Mucosa of stomach (tissue), 1 donor: ENCODE results near the gene MUSTN1.

Experiments
- H3K27me3 ChIP-seq: one replicate; pipeline ENCODE4 v1.7.0; 2013; ENCODE audit warnings: mild to moderate bottlenecking, low read length; ENCODE audit not compliant: control insufficient read depth, insufficient read depth
- H3K36me3 ChIP-seq: one replicate; pipeline ENCODE4 v1.7.0; 2013; ENCODE audit warnings: low read length; ENCODE audit not compliant: control insufficient read depth, insufficient read depth
- H3K4me1 ChIP-seq: one replicate; pipeline ENCODE4 v1.7.0; 2013; ENCODE audit warnings: mild to moderate bottlenecking, low read length; ENCODE audit not compliant: control insufficient read depth, insufficient read depth
- H3K4me3 ChIP-seq: one replicate; pipeline ENCODE4 v1.7.0; 2013; ENCODE audit warnings: low read length
- H3K9ac ChIP-seq: one replicate; pipeline ENCODE4 v1.7.0; 2013; ENCODE audit warnings: mild to moderate bottlenecking, low read length, moderate library complexity
- H3K9me3 ChIP-seq: one replicate; pipeline ENCODE4 v1.7.0; 2013; ENCODE audit warnings: mild to moderate bottlenecking, low read length, moderate library complexity; ENCODE audit not compliant: control insufficient read depth
- donor health status: Pancreatic carcinoma.

Gene MUSTN1

GRCh38 chr3:52810923-52811322 lies 23.9 kb downstream of the MUSTN1 start:
- Histone ChIP-seq H3K36me3 (no peaks in the 10 kb centered on the region), H3K9me3 (no peaks in the 10 kb centered on the region), H3K4me1 (no peaks in the 10 kb centered on the region), H3K9ac (no peak overlapping the region), H3K27me3 (no peaks in the 10 kb centered on the region), H3K4me3 (no peak overlapping the region)

GRCh38 chr3:52809662-52810377 lies 25.0 kb downstream of the MUSTN1 start:
- no peaks in the 10 kb centered on the region for H3K9me3 ChIP-seq
- H3K4me1 ChIP-seq: no peaks in the 10 kb centered on the region
- H3K36me3 ChIP-seq: no peaks in the 10 kb centered on the region
- H3K4me3 ChIP-seq: no peak overlapping the region
- H3K27me3 ChIP-seq: no peaks in the 10 kb centered on the region
- no peak overlapping the region for H3K9ac ChIP-seq

GRCh38 chr3:52809149-52809548 lies 25.7 kb downstream of the MUSTN1 start:
- no peaks in the 10 kb centered on the region for H3K4me1 ChIP-seq
- H3K9me3 ChIP-seq: no peaks in the 10 kb centered on the region
- H3K36me3 ChIP-seq: no peaks in the 10 kb centered on the region
- no peaks in the 10 kb centered on the region for H3K27me3 ChIP-seq
- no peak overlapping the region for H3K4me3 ChIP-seq
- H3K9ac ChIP-seq: no peak overlapping the region

DNA sequence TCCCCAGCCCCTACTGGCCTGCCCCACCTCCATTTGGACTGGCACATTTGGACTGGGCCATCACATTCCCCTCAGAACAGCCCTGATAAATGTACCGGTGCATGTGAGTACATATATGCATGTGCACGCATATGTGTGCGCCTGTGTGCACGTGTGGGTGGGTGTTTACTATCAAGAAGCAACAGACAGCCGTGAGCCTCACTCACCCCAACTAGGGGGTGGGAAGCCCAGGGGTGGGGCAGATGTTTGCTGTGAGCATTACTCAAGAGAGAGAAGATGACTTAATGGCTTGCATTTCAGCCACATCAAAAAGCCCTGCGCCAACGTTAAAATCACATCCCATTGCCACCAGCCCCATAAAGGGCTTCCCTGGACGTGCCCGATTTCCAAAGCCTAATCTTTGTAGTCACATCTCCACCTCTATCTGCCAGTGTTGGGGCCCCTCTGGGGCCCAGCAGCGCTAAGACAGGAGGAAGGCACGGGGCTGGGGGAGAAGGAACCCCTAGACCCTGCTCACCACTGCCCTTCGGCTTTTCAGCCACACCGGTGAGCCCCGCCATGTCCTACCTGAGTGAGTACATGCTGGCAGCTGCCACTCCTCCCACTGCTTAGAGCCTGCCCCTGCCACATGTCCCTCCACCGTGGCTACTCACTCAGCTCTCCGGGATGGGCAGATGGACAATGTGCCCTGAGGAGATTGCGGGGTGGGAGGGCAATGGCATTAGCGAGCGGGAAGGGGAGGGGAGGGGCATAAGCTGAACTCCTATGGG lies 29.4 kb downstream of the MUSTN1 start:
- H3K9ac ChIP-seq: no peak overlapping the region
- H3K4me1 ChIP-seq: no peaks in the 10 kb centered on the region
- no peak overlapping the region for H3K4me3 ChIP-seq
- no peaks in the 10 kb centered on the region for H3K9me3 ChIP-seq
- H3K27me3 ChIP-seq: no peaks in the 10 kb centered on the region
- H3K36me3 ChIP-seq: no peaks in the 10 kb centered on the region

GRCh38 chr3:52801839-52802238 lies 33.0 kb downstream of the MUSTN1 start:
- no peaks in the 10 kb centered on the region for H3K27me3 ChIP-seq
- no peaks in the 10 kb centered on the region for H3K36me3 ChIP-seq
- H3K4me1 ChIP-seq: no peaks in the 10 kb centered on the region

DNA sequence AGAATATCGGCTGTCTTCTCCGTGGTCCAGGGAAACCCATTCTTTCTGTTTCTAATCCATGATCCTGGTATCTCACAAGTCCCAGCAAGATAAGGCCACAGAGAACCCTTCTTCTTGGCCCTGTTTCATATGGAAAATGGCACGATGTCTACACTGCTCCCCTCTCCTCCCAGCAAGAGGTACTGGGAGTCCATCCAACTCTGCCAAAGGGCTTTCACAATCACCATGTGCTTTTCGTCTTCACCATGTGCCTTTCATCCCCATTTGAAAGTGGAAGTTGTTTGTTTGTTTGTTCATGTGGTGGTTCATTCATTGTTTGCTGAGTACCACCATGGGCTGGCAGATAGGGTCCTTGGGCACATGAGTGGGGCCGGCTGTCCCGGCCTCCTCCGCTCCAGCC lies 34.7 kb downstream of the MUSTN1 start:
- Histone ChIP-seq H3K36me3 (no peaks in the 10 kb centered on the region), H3K9ac (no peak overlapping the region), H3K9me3 (no peaks in the 10 kb centered on the region), H3K4me3 (no peak overlapping the region), H3K27me3 (no peaks in the 10 kb centered on the region), H3K4me1 (no peaks in the 10 kb centered on the region)

More at GRCh38 chr3:52801839-52802238, 33.0 kb downstream of the MUSTN1 start:
- no peak overlapping the region for H3K4me3 ChIP-seq
- H3K9me3 ChIP-seq: no peaks in the 10 kb centered on the region
- H3K9ac ChIP-seq: no peak overlapping the region

- Histone ChIP-seq H3K4me1 (no peaks in the 10 kb centered on the region), H3K9ac (no peak overlapping the region), H3K9me3 (no peaks in the 10 kb centered on the region), H3K36me3 (no peaks in the 10 kb centered on the region), H3K4me3 (no peak overlapping the region), H3K27me3 (no peaks in the 10 kb centered on the region)
Measured at GRCh38 chr3:52798978-52799476, 35.8 kb downstream of the MUSTN1 start.

DNA sequence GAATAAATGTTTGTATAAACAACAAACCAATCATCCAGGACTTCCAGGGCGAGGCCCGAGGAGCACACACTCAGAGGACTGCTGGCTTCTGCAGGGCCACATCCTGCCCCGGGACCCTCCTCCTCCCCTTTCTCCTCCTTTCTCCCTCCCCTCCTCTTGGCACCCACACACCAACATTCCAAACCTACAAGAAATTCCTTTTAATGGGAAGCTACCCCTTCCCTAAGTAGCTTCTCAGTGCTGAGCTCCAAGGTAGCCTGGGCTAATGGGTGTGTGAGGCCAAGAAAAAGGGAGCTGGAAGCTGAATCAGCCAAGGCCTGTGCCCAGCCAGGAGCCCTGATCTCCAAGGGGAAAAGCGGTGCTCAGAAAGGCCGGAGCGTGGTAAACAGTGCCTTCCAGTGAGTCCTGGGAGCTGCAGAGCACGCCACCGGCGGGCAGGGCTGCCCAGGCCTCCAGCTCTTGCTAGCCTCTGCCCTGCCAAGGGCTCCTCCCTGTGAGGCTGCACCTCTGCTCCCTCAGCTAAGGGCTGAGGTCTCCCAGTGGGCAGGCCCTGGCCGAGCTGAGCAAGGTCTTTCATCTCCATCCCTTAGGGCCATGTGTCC lies 36.3 kb downstream of the MUSTN1 start:
- no peaks in the 10 kb centered on the region for H3K4me1 ChIP-seq
- H3K27me3 ChIP-seq: no peaks in the 10 kb centered on the region
- no peak overlapping the region for H3K4me3 ChIP-seq
- no peaks in the 10 kb centered on the region for H3K9me3 ChIP-seq
- no peak overlapping the region for H3K9ac ChIP-seq
- H3K36me3 ChIP-seq: no peaks in the 10 kb centered on the region

GRCh38 chr3:52796411-52796810 lies 38.4 kb downstream of the MUSTN1 start:
- no peak overlapping the region for H3K4me3 ChIP-seq
- no peaks in the 10 kb centered on the region for H3K36me3 ChIP-seq
- H3K9me3 ChIP-seq: no peaks in the 10 kb centered on the region
- no peaks in the 10 kb centered on the region for H3K4me1 ChIP-seq
- H3K27me3 ChIP-seq: no peaks in the 10 kb centered on the region
- H3K9ac ChIP-seq: no peak overlapping the region

GRCh38 chr3:52795298-52795900 lies 39.4 kb downstream of the MUSTN1 start:
- H3K4me3 ChIP-seq: no peak overlapping the region
- no peaks in the 10 kb centered on the region for H3K9me3 ChIP-seq
- no peaks in the 10 kb centered on the region for H3K36me3 ChIP-seq
- no peaks in the 10 kb centered on the region for H3K27me3 ChIP-seq
- H3K9ac ChIP-seq: no peak overlapping the region
- no peaks in the 10 kb centered on the region for H3K4me1 ChIP-seq

GRCh38 chr3:52794612-52795099 lies 40.2 kb downstream of the MUSTN1 start, which contains the start of gene ITIH3:
TSS of gene ITIH3 (plus strand) at chr3:52794796. CDS start at chr3:52794804, 8 bp downstream.
- no peaks in the 10 kb centered on the region for H3K36me3 ChIP-seq
- no peaks in the 10 kb centered on the region for H3K27me3 ChIP-seq
- no peak within 1 kb of the TSS for H3K4me3 ChIP-seq
- H3K9ac ChIP-seq: no peak within 1 kb of the TSS
- H3K4me1 ChIP-seq: no peaks in the 10 kb centered on the region
- no peaks in the 10 kb centered on the region for H3K9me3 ChIP-seq
